Suppressor macrophage (primary cell): ENCODE measurements around the gene KCNQ1.

ENCODE experiments used
- DNase-seq, 4 experiments: peaks; one replicate each; pipeline ENCODE4 v3.0.0-alpha.2; 2020 to 2022

KCNQ1 gene

DNA sequence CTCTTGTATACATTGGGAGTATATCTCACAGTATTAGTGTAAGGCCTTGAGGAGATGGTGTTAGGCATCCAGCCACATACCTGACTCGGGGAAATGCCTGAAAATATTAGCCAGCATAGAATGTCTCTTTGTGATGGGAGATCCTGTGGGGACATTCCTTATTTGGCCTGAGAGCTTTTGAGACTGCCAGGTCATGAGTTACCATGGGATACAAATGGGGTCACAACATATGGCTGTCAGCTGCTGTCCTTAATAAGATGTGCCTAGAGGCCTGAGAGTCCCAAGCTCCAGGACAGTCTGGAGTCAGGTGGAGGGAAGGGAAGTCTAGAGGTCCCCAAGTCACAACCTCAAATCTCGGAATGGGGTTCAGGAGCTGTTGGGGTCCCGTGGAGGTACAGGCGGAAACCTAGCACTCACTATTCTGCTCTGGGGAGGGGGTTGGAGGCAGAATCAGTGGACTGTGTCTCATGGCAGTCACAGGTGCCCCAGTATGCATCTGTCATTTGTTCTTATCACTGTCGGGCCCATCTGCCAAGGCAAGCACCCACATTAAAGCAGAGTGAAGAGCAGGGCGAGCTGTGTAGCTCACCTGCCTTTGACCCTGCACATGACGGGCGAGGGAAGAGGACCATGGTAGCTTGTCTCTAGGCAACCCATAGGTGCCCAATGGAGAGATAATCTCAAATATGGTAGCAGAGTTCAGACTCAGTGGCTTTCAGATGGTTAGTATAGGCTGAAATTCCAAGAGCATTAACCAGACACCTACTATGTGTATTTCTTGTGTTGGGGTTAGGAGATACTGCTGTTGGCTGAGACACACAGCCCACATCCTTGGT, 225.0 kb downstream of the KCNQ1 start:
- DNase-seq: no peak

DNA sequence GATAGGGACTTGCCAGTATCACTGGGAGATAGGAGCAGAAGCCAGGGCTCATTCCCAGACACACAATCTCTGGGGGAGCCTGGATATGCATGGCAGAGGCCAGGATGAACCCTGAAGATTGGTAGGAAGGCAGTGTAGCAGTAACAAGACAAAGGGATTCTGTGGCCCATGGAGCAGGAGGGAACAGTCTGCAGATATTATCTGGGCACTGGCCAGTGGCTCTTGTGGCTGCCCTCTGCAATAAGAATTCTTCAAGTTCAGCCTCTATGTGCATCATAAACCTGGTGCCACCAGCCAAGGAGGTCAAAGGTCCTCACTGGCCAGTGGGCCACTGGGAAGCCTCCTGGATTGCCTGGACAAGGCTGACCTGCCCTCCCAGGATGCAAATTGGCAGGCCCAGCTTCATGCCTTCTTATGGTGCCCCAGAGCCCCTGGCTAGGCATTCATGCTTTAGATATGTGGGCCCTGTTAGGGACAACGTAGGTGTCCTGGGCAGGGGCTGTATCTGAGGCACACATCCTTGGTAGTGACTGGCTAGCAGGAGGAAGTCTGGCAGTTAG, 225.8 kb downstream of the KCNQ1 start:
- DNase-seq: no peak

GRCh38 chr11:2671748-2672147, 226.9 kb downstream of the KCNQ1 start:
- no peak for DNase-seq

DNA sequence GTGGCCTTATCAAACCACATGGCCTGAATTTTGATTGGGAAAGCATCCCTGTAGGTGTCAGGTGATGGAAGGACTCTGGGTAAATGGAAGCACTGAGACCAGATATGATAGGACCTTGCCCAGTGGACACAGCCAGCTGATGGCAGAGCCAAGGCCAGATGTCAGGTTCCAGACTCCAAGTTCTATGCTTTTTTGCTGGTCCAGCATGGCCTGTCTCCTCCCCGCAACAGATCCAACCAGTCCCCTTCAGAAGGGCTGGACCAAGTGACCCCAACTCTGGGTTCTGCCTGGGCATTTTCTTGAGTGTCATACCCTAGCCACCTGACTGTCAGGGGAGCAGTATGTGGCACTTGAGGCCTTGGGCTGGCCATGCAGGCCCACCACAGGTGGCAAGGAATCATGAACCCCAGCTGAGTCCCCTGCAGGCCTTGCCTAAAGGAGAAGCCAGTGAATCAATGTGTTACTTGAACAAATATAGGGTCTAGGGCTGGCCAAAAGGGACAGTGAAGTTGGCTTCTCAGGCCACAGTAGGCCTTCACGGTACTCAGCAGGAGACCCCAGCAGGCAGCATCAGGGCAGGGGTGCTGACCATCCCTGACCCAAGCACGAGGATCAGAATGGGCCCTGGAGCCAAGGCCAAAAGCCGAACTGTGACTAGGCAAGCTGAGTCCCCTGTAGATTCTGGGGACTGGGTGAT, 227.9 kb downstream of the KCNQ1 start:
- DNase-seq: no peak

DNA sequence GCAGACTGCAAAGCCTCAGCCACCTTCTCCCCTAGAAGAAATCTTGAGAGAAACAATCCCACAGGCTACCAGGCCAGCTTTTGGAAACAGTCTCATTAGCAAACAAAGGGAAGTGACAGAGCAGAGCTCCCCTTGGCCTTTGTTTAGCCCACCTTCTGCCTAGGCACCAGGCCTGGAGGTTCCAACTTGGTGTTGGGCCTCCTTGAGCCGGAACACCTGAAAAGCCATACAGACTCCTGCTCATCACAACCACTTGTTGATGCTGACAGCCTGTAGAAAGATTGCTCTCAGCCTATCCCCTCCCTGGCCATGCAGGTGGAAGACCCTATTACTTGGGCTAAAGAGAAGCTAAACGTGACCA, 228.4 kb downstream of the KCNQ1 start:
- no peak for DNase-seq

GRCh38 chr11:2673871-2674471, 229.2 kb downstream of the KCNQ1 start:
- no peak for DNase-seq

GRCh38 chr11:2674658-2675131, 229.9 kb downstream of the KCNQ1 start:
- DNase-seq: no peak

DNA sequence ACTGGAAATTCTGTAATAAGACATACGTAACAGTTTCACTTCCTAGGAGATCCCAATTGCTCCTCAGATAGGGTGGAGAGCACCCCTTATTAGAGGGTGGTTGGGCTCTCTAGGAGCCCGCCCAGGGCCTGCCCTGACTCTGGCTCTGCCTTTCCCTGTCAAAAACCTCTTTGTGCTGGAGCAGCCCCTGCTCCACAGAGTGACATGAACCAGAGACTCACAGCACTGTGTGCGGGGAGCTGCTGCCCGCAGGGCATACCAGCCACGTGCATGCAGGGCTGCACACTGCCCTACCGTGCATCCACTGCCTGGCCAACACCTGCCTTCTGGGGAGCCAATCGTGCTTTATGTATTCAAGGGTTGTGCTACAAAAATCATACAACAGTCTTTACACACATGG, 230.7 kb downstream of the KCNQ1 start:
- DNase-seq: no peak

DNA sequence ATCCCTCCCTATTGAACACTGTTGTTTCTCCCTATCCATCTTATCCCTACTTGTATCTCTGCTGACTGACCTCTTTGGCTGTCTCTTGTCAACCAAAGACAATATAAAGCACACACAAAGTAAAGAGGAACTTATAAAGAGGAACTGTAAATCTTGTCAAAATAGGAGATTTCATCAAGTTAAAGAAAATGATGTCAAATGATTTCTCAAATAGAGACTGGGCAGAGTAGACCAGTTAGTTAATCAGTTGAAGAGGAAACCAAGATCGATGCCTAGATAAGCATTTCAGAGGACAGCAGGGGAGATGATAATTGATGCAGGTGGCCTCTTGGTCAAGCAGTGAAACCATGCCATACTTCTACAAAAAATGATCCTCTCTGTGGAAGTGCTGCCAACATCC, 232.3 kb downstream of the KCNQ1 start:
- DNase-seq: peak in 3 of 4 experiments; percentile 12 to 77 (median 76)

DNA sequence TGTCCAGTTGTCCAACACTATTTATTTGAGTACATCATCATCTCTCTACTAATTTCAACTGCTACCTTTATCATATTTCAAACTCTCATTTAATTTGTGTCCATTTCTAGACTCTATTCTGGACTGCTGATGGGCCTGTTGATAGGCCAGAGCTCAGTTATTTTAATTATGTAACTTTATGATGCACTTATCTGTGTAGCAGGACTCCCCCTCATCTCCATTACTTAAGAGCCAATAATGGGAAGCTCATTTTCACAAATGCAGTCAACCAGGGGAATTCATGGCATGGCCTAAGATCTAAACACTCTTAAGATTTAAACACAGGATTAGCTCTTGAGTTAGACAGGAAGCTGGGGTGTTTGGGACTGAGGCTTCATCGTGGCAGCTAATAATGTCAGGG, 233.6 kb downstream of the KCNQ1 start:
- peak in 1 of 4 experiments; percentile 5 for DNase-seq

DNA sequence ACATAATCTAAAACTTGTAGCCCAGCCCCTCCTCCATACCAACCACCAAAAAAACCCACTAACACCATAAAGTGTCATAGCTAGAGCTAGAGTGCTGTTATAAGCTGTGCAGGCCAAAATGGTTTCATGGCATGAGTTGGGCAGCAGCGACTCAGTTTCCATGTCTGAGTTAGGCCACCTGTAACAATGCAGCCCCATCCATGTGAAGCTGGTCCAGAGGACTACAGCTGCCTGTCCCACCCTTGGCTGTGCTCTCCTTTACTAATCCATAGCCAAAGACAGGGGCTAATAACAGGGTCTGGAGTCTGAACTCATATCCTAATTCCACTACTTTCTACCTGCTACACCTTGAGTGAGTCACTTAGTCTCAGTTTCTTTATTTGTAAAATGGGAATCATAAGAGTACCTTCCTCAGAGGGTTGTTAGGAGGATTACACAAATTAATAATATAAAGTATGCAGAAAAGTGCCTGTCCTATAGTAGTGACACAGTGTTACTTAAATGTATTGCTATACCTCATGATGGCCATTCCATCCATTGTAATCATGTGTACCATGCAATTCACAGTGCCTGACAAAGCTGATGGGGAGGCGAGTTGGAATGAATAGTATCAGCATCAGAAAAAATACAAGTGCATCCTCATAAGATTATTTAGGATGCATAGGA, 234.3 kb downstream of the KCNQ1 start:
- no peak for DNase-seq

DNA sequence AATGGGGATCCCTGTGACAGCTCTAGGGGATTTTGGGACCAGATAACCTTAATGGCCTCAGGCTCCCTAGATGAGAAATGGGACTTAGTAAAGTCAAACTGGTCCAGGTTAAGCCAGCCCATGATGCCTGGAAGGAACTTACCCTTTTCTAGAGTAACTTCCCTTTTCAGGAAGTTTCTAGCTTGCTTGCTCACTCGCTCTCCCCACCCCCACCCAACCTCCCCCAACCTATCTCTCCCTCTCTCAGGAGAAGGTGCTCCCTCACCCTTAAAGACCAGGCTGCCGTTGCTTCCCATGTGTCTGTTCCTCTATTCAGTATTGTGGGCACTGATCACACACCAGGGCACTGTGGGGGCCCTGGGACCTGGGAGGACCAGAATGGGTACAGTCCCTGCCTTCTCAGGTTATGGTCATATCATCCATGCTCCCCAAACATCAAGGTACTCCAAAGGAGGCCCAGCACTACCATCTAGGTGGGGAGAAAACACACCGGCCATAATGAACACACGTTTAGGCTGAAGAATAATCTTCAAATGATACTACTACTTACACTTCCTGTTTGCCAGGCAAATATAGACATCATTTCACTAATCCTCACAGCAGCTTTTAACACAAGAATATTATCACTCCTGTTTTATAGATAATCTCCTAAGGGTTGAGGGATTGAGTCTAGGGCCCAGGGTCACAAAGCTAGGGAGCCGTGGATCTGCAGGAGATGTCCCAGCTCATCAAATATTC, 236.8 kb downstream of the KCNQ1 start:
- DNase-seq: peak in 2 of 4 experiments; percentile 9

DNA sequence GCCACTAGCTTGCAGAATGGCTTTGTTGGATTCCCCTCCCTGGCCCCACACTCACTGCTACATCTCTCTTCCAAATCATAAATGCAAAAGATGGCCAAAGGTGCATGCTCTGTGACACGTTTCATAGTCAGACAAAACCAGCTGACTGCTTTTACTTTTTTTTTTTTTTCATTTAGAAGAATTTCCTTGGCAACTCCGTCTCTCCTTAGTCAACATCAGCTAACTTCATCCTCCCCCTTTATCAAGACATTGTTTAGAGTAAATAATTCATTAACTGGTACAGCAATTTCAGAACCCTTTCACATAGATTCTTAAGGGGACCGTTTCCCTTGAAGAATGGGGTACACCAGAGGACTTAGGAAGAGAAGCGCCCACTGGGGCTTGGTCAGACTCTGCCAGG, 239.0 kb downstream of the KCNQ1 start:
- no peak for DNase-seq

- no peak for DNase-seq
Observed at GRCh38 chr11:2684581-2684980, 239.8 kb downstream of the KCNQ1 start.

GRCh38 chr11:2685051-2685450, 240.2 kb downstream of the KCNQ1 start:
- DNase-seq: no peak

DNA sequence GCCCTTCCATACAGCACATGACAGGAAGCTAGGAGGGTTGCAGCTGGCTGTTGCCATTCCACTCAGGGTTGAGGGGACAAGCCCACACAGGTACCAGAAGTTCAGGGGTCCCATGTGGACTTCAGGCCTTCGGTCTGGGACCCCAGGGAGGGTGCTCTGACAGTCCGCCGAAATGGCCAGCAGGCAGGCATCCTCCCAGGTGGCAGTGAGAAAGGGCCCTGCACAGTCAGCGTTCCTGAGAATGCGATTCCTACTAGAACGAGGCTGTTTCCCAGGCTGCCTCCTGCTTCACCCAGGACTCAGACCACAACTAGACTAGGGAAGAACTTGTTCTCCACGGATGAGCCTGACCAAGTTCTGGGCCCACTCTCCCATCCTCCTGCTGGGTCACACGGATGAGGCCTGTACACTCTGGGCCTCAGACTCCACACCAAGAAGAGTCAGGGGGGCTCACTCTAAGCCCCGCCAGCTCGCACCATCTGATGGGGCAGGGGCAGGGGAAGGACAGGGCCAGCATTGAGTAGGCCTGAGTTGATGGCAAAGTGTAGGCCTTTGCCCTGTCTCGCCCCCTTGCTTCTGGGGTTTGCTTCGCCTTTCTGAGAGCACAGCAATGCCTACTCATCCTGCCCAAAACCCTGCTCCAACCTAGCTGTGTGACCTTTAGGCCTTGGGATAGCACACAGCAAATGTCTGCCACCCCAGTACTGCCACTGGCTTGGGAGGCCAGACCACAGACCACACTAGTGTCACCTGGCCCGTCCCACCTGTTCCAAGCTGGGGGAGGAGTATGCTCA, 241.0 kb downstream of the KCNQ1 start:
- no peak for DNase-seq

DNA sequence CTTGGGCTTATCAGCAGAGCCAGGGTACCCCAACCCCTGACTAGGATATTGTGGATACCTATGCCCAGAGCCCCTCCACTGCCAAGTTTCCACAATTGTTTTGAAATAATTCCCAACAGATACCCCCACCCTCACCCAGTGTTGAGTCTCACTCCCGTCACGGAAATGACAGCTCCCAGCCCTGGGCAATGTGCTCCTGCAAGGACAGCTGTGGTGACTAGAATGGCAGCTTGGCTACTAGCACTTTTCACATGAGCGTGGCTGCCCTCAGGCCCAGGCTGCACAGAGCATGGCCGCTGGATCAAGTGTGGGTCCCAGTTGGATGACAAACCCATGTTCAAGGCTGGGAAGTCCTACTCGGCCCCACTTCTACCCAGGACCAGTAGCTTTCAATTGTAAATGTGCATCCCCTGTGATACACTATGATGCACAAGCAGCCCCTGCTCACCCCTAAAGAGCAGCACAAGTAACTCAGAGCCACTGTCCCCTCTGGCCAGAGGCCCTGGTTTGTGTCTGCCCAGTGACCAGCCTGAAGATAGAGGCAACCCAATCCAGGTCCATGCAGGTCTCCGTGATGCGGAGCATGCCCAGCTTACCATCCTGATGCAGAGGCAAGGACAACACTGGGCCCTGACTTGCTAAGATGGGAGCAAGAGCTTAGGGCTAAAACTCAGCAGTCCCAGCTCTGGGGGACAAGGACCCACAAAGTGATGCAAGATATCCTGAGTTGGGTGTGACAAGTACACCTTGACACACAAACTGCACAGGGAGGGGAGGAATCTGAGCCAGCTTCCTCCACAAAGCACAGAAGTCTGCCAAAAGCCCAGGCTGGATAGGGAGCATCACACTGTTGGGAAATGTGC, 241.8 kb downstream of the KCNQ1 start:
- no peak for DNase-seq

DNA sequence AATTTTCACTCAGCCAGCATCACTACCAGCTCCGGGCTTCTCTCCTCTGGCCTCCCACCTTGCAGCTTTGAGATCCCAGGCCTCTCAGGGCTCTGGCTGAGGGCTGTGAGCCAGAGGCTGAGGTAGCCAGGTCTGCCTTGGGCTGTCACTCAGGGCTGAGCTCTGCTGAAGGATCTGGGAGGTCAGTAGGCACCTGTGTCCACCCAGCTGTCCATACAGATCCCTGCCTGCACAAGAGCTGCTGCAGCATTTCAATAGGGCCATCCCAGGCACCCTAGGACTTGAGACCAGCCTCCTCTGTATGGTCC, 242.4 kb downstream of the KCNQ1 start:
- DNase-seq: no peak

DNA sequence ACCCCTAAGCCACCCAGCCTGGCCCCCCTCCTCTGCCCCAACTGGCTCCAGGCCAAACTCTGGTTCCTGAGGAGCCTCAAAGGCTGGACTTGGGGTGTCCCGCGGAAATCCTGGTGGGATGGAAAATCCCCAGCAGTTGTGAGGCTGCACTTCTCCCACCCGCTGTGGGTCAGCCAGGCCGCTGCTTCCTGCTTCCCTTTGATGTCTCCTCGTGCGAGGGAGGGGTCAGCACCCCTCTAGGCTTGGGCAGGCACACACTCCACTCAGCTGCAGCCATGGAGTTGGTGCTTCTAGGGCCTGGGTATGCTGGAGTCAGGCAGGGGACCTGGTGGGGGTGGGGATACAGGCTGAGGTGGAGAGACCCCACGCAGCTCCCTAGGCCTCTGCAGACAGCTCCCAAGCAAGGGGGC, 243.0 kb downstream of the KCNQ1 start:
- no peak for DNase-seq
